Measurements from ENCODE around the gene ZNF496.
"Not testable (repeated sequence)": the region's sequence is repeated elsewhere in the genome, so short reads cannot be mapped to it uniquely, and the experiment has no call there.

Gene ZNF496

DNA sequence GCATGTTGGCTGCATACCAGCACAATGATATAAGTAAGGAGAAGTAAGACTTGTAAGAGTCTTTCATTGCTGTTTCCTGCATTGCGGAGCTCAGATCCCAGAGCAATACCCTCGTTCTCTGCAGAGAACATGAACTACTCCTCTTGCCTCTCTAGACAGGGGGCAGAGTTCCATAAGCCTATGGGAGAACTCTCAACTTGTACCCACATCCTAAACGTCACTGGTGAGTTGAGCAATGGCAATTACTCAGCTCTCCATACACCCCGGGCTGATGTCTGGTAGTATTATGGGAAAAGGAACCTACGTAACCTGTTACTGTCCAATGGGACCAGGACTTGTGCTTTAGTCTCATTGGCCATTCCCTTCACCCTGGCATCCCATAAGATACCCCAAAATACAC lies 27.3 kb upstream of the ZNF496 start:
- no peak for DNase-seq

DNA sequence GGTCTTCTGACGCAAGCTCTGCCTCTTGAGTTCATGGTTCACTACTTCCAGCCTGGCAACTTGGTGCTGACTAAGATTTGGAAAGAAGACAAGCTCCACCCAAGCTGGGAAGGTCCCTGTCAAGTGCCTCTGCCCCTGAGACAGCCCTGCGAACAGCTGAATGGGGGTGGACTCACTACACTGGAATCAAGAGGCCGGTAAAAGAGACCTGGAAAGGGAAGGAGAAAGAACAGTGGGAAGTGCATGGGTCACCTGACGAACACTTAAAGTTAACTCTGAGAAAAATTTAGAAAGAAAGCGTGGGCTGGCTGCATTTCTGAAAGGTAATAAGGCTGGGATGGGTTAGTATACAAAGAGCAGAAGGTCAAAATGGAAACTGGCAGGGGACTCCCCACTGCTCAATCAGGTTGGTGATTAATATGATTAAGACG lies 26.1 kb upstream of the ZNF496 start:
- DNase-seq: no peak

DNA sequence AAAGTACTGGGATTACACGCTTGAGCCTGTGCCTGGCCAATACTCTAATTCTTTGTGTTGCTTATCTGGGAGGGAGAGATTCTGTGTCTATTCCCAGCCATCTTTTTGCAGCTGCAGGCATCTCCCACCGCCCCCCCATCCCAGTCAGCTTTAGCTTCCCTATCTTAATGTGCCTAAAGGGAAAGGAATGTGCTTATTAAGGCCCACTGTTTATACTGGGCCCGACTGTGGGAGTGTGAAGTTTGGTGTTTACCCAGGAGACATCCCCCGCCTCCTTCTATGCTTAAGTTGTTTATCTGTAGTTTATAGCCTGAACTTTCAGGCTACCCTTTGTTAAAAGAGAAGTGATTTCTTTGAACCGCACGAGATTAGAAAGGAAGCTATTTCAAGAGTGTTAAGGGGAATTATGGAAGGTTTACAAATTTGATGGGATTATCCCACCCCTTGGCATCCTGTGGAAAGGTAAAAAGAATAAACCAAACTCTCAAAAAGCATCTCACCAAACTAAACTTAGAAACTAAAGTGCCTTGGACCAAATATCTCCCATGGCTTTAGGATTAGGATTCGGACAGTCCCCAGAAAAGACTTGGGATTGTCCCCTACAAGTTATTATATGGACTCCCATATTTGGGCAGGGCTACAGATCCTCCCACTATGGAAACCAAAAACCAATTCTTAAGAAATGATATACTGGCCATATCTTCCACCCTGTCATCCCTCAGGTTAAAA lies 25.5 kb upstream of the ZNF496 start:
- DNase-seq: no peak

DNA sequence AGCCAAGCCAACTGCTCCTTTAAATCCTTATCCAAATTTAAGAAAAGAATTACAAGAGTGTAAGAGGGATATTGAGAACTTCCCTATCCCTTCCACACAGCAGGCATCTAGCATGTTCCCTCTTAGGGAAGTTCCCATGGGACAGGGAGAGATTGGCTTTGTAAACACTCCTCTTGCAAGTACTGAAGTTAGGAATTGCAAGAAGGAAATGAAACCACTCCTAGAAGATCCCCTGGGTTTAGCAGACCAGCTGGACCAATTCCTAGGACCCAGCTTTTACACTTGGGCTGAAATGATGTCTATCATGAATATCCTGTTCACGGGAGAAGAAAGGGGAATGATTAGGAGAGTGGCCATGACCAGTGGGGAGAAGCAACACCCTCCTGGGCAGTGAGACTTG lies 23.5 kb upstream of the ZNF496 start:
- not testable (repeated sequence) for DNase-seq

DNA sequence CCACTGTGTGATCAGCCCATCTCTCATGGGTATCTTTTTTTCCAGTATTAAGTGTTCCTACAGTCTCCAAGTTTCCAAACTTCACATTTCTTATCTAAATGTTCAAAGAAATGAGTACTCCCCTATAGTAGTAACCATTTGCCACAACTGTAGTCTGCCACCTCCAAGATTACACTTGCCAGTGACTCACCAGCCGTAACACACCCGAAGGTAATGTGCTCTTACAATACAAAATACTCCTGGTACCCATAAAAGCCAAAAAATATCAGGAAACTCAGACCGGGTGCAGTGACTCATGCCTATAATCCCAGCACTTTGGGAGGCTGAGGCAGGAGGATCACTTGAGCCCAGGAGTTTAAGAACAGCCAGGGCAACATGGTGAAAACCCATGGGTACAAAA lies 20.5 kb upstream of the ZNF496 start:
- no peak for DNase-seq

DNA sequence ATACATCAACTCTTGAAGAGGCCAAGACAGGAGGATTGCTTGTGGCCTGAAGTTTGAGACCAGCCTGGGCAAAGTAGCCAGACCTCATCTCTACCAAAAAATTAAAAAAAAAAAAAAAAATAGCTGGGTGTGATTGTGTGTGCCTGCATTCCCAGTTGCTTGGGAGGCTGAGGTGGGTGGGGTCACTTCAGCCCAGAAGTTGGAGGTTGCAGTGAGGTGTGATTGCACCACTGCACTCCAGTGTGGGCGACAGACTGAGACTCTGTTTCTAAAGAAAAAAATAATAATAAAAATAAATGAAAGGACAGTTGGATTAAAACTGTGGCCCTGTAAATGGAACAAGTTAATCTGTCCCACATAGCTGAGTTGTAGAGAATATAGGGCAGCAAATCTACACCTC lies 18.9 kb upstream of the ZNF496 start:
- no peak for DNase-seq

DNA sequence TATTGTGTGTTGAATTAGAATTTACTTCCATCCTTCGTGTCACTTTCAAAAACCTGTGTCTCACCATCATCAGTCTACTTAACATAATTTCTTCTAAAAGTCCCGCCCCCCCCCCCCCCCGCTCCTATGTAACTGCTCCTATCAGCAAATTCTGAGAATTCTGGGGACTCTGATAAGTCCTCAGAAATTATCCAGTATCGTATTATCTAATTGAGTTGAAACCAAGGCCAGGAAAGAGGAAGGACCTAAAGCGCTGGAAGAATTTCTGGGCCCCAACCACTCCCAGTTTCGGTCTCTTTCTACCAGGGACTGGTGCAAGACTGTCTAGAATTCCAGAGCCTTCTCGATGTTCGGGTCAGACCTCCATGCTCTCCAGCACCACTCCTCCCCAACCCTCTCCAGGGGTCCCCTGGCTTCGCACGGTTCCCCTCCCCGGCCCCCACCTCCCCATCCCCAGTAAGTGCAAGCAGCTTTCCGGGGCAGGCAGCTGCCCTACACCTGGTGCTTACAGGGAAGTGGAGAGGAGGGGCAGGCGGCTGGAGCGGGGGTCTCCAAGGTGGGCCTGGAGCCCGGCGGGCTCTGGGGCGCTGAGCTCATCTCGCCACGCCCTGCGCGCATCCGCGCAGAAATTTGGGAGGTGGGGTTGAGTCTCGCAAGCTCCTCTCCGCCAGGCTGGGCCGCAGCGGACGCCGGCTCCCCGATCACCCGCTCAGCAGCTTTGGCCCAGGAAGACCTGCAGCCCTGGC lies 16.0 kb upstream of the ZNF496 start:
- no peak for DNase-seq

DNA sequence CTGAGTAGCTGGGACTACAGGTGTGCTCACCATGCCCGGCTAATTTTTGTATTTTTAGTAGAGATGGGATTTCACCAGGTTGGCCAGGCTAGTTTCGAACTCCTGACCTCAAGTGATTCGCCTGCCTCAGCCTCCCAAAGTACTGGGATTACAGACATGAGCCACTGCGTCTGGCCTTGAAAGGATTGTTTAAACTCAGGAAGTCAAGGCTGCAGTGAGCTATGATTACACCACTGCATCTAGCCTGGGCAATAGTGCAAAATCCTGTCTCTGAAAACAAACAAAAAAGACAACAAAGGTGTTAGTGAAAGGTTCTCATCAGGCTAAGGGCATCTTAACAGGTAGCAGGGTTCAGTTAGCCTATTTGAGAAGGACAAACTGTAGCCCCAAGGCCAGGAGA lies 14.2 kb upstream of the ZNF496 start:
- DNase-seq: no peak

DNA sequence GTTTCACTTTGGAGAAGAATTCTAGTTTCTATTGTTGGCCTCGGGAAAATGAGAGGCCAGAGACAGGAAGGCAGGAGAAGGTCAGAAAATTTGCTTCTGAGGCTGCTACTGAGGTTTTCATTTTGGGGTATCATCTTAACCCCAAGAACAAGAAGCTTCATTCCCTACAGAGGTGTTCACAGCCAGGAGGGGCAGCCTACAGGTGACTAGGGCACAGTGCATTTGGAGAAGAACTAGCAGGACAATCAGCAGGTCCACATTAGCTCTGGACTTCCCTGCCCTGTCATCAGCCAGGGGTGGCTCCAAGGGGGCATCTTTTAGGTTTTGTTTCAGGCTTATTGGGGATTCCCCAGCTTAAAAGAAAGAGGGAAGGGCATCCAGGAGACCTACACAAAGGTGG lies 12.1 kb upstream of the ZNF496 start:
- DNase-seq: no peak

DNA sequence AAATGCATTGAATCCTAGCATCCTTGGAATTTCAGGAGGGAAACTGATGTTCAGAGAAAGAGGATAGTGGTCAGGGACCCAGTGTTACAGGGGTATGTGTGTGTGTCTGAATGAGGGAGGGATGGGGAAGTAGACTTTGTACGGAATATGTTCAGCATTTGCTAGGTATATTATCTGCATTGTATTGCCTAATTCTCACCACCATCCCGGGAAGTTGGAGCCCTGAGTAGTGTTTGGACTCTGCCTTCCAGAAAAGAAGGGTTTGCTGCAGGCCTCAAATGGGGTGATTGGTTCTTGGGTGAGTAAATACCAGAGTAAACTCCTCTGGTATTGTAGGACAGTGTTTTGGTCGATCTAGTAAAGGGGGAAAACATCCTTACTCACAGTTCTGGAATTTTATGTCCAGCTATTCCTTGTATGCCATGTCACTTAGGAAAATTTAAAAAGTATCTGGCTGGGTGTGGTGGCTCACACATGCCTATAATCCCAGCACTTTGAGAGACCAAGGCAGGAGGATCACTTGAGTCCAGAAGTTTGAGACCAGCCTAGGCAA lies 7.1 kb upstream of the ZNF496 start:
- no peak for DNase-seq

DNA sequence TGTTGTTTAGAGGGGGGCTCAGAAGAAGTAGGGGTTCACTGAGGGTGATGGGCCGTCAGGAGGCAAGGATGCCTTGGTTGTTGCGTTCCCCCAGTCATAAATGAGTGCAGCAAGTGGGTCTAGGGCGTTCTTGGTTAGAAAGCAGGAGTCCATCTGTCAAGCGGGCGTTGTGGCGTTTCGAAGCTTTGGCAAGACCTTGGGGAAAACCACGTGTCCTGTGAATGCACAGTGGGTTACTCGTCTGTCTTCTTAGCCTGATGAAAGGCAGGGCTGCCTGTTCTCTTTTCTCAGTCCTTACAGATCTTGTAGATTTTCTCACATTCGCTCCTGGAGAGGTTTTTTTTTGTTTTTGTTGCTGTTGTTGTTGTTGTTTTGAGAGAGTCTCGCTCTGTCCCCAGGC lies 6.3 kb upstream of the ZNF496 start:
- no peak for DNase-seq

DNA sequence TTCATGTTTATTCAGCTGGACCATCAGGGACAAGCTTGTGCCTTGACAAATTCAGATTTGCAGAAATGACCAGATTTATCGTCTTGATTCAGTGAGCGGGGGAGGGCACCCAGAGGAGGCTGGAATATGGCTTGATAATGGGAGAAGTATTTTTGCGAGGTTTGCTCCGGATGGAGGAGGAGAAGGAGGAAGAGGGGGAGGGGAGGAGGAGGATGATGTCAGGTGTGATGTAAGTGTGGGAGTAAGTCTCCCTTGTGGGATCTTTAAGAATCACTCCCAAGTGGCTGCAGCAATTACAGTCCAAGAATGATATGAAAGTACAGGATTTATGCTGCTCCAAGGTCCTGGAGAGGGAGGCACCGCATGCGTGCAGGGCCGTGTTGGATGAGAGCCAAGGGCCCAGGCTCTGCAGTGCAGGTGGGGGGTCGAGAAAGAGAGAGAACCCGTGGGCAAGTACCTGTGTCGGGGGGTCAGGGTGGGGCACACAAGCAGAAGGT lies 5.6 kb upstream of the ZNF496 start:
- no peak for DNase-seq

DNA sequence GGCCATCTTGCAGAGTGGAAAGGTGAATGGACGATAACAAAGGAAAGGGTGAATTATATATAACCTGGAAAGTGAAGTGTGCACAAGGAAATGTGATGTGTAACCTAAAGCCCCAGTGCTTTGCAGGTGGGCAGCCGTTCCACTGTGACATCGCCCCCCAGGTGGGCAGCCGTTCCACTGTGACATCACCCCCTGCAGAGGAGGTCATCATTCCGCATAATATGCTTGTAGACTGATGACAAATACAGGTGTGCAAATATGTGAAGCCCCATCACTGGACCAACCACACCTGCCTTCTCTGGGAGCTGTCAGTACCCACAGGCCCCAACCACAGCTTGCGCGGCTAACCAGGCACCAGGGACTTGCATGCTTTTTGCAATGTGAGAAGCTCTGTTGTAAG lies 4.7 kb upstream of the ZNF496 start:
- no peak for DNase-seq

DNA sequence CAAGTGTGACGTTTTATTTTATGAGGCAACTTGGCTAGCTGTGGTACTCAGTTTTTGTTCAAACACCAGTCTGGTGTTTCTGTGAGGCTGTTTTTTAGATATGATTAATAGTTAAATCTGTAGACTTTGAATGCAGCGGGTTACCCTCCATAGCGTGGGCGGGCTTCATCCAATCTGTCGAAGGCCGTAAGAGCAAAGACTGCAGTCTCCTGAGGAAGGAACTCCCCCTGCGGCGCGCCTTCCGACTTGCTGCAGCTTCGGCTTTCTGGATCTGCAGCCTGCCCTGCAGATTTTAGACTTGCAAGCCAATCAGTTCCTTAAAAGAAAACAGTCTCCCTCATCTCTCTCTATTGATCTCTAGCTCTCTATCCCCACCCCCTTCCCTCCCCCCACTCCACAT lies 4.2 kb upstream of the ZNF496 start:
- no peak for DNase-seq

DNA sequence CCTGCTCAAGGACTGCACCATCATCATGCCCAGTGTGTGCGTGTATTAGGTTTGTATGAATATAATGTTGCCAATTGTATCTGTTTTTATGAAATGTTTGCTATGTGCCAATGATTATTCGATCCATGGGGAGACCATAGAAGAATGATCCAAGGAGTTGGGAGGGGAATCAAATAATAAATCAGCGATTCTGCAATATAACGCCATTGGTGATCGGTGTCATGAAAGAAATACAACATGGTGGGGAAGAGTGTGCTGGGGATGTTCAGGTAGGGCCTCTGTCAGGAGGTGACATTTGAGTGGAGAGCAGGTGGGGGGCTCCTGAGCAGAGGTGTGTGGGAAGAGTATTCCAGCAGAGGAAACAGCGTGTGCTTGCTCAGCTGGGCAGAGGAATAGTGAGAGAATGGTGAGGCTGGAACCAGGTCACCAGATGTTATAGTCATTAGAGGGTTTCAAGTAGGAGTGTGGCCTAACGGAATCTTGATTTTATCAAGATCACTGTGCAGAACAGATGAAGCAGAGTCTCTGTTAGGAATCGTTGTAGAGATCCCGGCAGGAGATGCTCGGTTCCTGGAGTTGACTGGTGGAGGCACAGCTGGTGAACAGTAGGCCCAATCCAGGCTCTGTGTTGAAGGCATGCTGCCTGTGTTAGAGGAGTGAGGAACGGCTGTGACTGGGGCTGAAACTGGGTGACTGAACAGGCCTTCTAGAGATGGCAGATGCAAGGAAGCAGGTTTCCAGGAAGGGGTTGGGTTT lies 2.9 kb upstream of the ZNF496 start:
- DNase-seq: no peak

DNA sequence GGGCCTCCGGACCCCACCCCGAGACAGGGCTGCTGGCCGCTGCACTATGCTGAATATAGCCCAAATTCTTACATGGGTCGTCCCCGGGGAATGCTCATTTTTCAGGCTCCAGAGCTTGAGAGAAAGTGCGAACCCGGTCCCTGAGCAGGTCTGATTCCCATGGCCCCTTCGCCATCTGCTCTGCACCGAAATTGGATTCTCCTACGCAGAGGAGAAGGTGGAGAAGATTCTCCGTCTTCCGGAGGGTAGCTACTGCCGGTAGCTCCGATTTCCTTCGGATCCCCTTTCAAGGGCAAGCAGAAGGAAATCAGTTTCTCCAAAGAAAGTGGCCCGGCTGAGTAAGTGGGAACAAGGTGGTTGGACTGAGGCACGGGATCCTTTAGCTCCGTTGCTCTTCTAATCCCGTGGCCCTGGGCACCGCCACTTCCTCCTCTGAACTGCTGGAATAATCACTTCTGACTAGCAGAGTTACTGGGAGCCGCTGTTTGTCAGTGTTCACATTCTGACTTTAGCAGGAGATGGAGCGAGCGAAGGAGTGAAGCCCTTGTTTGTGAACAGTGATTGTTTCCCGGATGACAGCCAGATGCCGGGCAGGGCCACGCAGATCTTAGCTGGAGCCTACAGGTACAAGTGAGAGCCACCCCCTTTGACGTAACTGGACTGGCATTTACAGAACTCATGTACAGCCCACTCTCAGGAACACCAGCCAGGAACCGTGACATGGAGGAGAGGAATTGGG lies 1.1 kb upstream of the ZNF496 start:
- DNase-seq: no peak

DNA sequence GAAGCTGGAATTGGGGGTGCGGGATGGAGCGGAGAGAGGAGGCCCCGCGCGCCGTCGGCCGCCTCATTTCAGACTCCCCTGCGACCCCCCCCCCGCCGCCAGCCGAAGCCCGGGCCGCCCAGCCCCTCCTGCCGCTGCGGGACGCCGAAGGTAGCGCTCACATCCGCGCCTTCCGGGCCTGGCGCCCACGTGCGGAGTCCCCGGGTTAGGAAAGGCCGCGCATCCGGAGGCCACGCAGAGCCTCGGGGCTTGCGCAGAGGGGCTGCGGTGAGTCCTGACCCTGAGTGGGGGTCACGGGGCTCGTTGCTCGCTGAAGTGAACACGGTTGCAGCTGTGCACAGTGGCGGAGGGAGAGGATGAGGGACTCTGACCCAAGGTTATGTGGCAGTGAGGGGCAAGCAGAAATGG lies 552 bp upstream of the ZNF496 start:
- peak; percentile 27 for DNase-seq

DNA sequence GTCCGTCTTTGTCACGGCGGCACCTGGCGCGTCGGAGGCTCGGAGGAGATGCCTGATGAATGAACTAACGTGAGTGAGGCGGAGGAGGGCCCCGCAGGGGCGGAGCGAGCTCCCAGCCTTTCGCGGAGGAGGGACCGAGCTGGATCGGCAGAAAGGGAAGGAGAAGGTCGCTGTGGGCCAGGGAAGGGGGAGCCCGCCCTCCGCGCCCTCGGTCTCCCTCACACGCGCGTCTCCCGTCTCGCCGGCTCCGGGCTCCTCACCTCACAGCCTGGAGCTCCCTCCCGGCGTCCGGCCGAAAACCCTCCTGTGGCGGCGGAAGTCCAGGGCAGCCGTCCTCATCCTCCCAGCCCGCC lies 519 bp downstream of the ZNF496 start:
- DNase-seq: peak; percentile 50

DNA sequence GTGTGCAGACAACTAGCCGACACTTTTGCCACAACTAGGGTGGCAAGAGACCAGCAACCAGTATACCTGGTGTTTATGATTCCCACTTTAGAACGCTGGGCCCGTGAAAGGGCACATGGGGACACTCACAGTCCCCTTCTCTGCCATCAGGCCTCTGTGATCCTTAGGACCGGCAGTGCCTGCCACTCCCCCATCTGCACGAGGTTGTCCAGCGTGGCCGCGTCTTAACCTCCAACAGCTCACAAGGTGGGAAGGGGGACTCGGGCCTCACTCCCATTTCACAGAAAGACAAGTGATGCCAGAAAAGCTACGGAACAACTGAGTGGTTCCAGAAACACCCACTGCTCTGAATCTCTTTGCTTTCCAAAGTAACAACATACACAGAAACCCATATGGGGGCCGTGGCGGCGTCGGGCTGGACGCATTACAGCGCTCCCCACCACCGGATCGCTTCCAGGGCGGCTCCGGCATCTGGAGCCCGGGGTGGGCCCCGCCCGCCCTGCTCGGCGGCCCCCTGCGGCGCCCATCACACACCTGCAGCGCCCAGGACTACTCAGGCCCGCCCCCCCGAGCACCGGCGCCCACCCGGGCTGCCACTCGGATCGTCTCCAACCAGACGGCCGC lies 1.0 kb downstream of the ZNF496 start:
- no peak for DNase-seq

DNA sequence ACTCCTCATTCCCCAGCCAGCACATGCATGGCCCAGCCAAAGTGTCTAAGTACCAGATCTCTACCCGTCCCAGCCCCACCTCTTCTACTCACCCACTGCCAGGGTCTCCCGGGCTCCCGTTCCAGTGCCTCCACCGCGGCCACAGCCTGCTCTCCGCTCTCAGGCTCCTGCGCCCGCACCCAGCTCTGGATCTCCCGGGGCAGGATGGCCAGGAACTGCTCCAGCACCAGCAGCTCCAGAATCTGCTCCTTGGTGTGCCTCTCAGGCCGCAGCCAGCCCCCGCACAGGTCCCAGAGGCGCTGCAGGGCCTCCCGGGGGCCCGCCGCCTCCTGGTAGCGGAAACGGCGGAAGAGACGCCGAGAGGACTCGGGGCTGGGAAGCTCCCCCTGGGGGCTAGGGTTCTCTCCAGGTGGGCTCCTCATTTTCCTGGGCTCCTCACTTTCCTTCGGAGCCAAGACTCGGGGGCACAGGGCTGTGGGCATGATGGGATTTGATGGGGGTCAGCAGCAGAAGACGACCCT lies 2.5 kb downstream of the ZNF496 start:
- DNase-seq: no peak

DNA sequence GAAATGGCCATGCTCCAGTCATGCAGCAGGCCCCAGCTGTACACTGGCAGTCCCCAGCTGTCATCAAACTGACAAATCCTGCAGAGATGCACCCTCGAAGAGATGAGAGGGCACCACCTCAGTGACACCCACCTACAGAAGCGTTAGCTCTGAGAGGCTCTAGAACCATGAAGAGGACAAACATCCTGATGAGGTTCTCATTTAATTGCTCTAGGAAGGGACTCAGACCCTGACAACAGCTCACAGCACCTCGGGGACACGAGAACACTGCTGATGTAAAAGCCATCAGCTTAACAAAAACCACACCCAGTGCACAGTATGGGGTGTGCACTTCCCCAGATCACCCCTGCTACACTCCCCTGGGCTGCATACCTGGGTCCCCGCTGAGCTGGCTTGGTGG lies 3.4 kb downstream of the ZNF496 start:
- DNase-seq: no peak

Measured in central memory CD4-positive, alpha-beta T cell (primary cell).